GM23338 (cell line): Measurements from ENCODE around the gene MAD1L1. TPM values are rescaled to one million over a fixed set of nuclear protein-coding genes. Genes with fewer than 3 reads are reported as not detected.

Experiments
- ATAC-seq: fragments of 200-7000 bp; cut with Tn5 transposase; 3 replicates; pipeline ENCODE4 v1.9.1; 2020
- DNase-seq: peaks from one replicate; pipeline ENCODE4 v3.0.0-alpha.2; 2015; ENCODE audit warnings: low spot score
- H2AFZ ChIP-seq: fragments of 200-600 bp; sonication (generic); 2 replicates; pipeline ENCODE4 v1.8.0; 2016; ENCODE audit warnings: antibody characterized with exemption, mild to moderate bottlenecking, moderate library complexity
- H3F3A ChIP-seq: fragments of 200-600 bp; sonication (generic); replicated peaks from 2 replicates; pipeline ENCODE4 v1.8.0; 2017; ENCODE audit warnings: antibody characterized with exemption, mixed run types, low read depth
- H3K27ac ChIP-seq: fragments of 200-600 bp; sonication (generic); 2 replicates; pipeline ENCODE4 v1.6.1; 2016; ENCODE audit warnings: low read depth
- H3K27me3 ChIP-seq: fragments of 200-600 bp; sonication (generic); 2 replicates; pipeline ENCODE4 v1.8.0; 2016; ENCODE audit warnings: mild to moderate bottlenecking, mixed run types, moderate library complexity; ENCODE audit not compliant: insufficient read depth
- H3K36me3 ChIP-seq: fragments of 200-600 bp; sonication (generic); 2 replicates; pipeline ENCODE4 v1.8.0; 2016; ENCODE audit warnings: mild to moderate bottlenecking; ENCODE audit not compliant: insufficient read depth
- H3K4me1 ChIP-seq: fragments of 200-600 bp; sonication (generic); 2 replicates; pipeline ENCODE4 v1.8.0; 2016; ENCODE audit warnings: mild to moderate bottlenecking, moderate library complexity; ENCODE audit not compliant: insufficient read depth
- H3K4me2 ChIP-seq: fragments of 200-600 bp; sonication (generic); 2 replicates; pipeline ENCODE4 v1.7.1; 2017; ENCODE audit warnings: mixed run types
- H3K4me3 ChIP-seq: fragments of 200-600 bp; sonication (generic); 2 replicates; pipeline ENCODE4 v1.6.1; 2016; ENCODE audit warnings: mixed run types
- H3K79me2 ChIP-seq: fragments of 200-600 bp; sonication (generic); replicated peaks from 2 replicates; pipeline ENCODE4 v1.8.0; 2017; ENCODE audit warnings: mild to moderate bottlenecking; ENCODE audit not compliant: insufficient read depth
- H3K9me2 ChIP-seq: fragments of 200-600 bp; sonication (generic); 2 replicates; pipeline ENCODE4 v1.8.0; 2017; ENCODE audit not compliant: insufficient read depth
- H4K20me1 ChIP-seq: fragments of 200-600 bp; sonication (generic); replicated peaks from 2 replicates; pipeline ENCODE4 v1.8.0; 2017; ENCODE audit warnings: mild to moderate bottlenecking; ENCODE audit not compliant: insufficient read depth
- H3K27ac Mint-ChIP-seq: 2 replicates; pipeline ENCODE4 v1.8.0; 2020; ENCODE audit warnings: inconsistent platforms, mild to moderate bottlenecking, moderate library complexity, mixed read lengths
- H3K27me3 Mint-ChIP-seq: 3 replicates; pipeline ENCODE4 v1.8.0; 2022; ENCODE audit warnings: low read depth, mild to moderate bottlenecking, moderate library complexity, mixed read lengths, inconsistent platforms; ENCODE audit not compliant: insufficient read depth, poor library complexity
- H3K36me3 Mint-ChIP-seq: 3 replicates; pipeline ENCODE4 v1.8.0; 2021; ENCODE audit warnings: low read depth, mild to moderate bottlenecking, inconsistent platforms, moderate library complexity, mixed read lengths
- H3K4me1 Mint-ChIP-seq: 3 replicates; pipeline ENCODE4 v1.8.0; 2020; ENCODE audit warnings: mild to moderate bottlenecking, inconsistent platforms, mixed read lengths
- H3K4me3 Mint-ChIP-seq: 3 replicates; pipeline ENCODE4 v1.8.0; 2021; ENCODE audit warnings: moderate library complexity, mild to moderate bottlenecking, inconsistent platforms, mixed read lengths
- H3K9me3 Mint-ChIP-seq: 3 replicates; pipeline ENCODE4 v1.8.0; 2020; ENCODE audit warnings: moderate library complexity, mild to moderate bottlenecking, inconsistent platforms, mixed read lengths
- CREB1 ChIP-seq: fragments of 250-450 bp; sonication (Bioruptor Pico); IDR thresholded peaks from 2 replicates; pipeline ENCODE4 v1.5.0; 2020; ENCODE audit warnings: low read depth, mild to moderate bottlenecking, moderate library complexity
- EZH2 ChIP-seq: fragments of 200-600 bp; sonication (generic); IDR thresholded peaks from one replicate; pipeline ENCODE4 v1.8.0; 2017; ENCODE audit warnings: antibody characterized with exemption, mild to moderate bottlenecking, low read depth; ENCODE audit not compliant: unreplicated experiment
- JUNB ChIP-seq: IDR thresholded peaks from one replicate; pipeline ENCODE4 v1.6.1; 2016; ENCODE audit warnings: antibody characterized with exemption; ENCODE audit not compliant: unreplicated experiment
- NANOG ChIP-seq: IDR thresholded peaks from 2 replicates; pipeline ENCODE4 v1.6.1; 2016; ENCODE audit warnings: antibody characterized with exemption, borderline replicate concordance
- ZNF114 ChIP-seq: fragments of 250-450 bp; sonication (Bioruptor Pico); IDR thresholded peaks from 2 replicates; pipeline ENCODE4 v1.5.0; 2020; ENCODE audit warnings: mild to moderate bottlenecking, moderate library complexity
- ZNF331 ChIP-seq: fragments of 250-450 bp; sonication (Bioruptor Pico); IDR thresholded peaks from 2 replicates; pipeline ENCODE4 v1.5.0; 2020; ENCODE audit warnings: low read depth, mild to moderate bottlenecking, moderate library complexity
- polyA plus RNA-seq: library from polyadenylated mRNA; unstranded; fragments of >200 nt; fragmentation: Nextera tagmentation; extraction: Ambion mirVana; gene quantifications from 2 replicates; pipeline ENCODE4 v1.2.1, GENCODE V29; 2016
- total RNA-seq: library from RNA; depleted of rRNA; stranded (reverse); fragments of >200 nt; shearing (Covaris generic); gene quantifications from 2 replicates; pipeline ENCODE4 v1.2.3, GENCODE V29; 2014
- TF ChIP-seq, protein P1 (sequence below), 2 experiments: fragments of 200-600 bp in 1 of 2; sonication (generic) in 1 of 2; conservative IDR thresholded peaks; 2 replicates each; pipeline versions ENCODE4 v1.5.1 to v1.6.1; 2016 to 2017; ENCODE audit warnings: antibody characterized with exemption in 2 of 2, low read depth in 2 of 2, mild to moderate bottlenecking in 2 of 2, moderate library complexity in 1 of 2
- TF ChIP-seq, protein P2 (sequence below): IDR thresholded peaks from one replicate; pipeline ENCODE4 v1.6.1; 2018; ENCODE audit warnings: antibody characterized with exemption; ENCODE audit not compliant: unreplicated experiment
- TF ChIP-seq, protein P3 (sequence below): fragments of 250-450 bp; sonication (Bioruptor Pico); IDR thresholded peaks from 2 replicates; pipeline ENCODE4 v1.5.0; 2020; ENCODE audit warnings: mild to moderate bottlenecking, moderate library complexity

MAD1L1 gene
- total and polyA plus RNA-seq, 2 experiments from 2014 or later, result 40.3 to 59.3 TPM

DNA sequence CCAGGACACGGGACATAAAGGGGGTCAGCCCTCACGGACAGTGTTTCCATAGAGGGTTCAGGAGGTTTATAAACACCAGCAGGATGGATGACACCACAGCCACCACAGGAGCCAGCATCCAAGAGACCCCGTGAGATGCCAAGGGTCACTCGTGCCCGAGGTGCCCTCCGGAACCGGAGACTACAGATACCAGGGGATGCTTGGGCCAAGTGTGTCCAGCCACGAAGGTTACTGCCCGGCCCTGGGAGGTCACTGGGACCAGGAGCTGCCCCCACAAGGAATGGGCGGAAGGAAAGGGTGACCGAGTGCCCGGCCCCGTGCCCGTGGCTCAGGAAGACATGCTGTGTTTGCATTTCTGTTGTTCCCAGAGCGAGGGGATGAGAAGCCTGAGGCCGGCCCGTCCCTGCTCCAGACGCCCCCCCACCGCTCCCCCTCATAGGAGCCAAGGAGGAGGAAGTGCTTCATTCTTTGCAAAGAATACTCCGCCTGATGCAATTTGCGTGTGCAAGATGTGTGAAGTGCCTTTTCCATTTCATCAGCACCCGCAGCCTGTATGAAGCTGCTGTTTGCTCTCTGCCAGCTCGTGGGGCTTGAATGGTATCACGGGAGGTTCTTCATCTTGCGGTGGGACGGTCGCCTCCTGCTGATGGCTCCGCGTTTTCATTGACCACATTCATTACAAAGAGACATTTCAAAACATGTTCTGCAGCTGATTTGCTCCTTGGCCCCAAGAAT is 386.2 kb downstream of the MAD1L1 start:
- peak overlapping the region; percentile 26; the same call in 1 of the 2 replicates for H3K27ac Mint-ChIP-seq
- Histone ChIP-seq H3K9me2 (no peaks in the 10 kb centered on the region), H3K27me3 (no peaks in the 10 kb centered on the region), H3K4me2 (no peak overlapping the region), H2AFZ (no peak overlapping the region), H3F3A (no peaks in the 10 kb centered on the region), H3K4me3 (no peak overlapping the region), H3K27ac (no peak overlapping the region), H3K4me1 (no peaks in the 10 kb centered on the region), H4K20me1 (no peaks in the 10 kb centered on the region), H3K36me3 (no peaks in the 10 kb centered on the region), H3K79me2 (no peaks in the 10 kb centered on the region)
- DNase-seq (no peak), ATAC-seq (no peak)
- TF ChIP-seq CREB1 (CRISPR knock-in tag) (no peak), EZH2 (no peak), ZNF114 (CRISPR knock-in tag) (no peak), JUNB (no peak), NANOG (no peak), ZNF331 (CRISPR knock-in tag) (no peak)
- TF ChIP-seq, protein P1, sequence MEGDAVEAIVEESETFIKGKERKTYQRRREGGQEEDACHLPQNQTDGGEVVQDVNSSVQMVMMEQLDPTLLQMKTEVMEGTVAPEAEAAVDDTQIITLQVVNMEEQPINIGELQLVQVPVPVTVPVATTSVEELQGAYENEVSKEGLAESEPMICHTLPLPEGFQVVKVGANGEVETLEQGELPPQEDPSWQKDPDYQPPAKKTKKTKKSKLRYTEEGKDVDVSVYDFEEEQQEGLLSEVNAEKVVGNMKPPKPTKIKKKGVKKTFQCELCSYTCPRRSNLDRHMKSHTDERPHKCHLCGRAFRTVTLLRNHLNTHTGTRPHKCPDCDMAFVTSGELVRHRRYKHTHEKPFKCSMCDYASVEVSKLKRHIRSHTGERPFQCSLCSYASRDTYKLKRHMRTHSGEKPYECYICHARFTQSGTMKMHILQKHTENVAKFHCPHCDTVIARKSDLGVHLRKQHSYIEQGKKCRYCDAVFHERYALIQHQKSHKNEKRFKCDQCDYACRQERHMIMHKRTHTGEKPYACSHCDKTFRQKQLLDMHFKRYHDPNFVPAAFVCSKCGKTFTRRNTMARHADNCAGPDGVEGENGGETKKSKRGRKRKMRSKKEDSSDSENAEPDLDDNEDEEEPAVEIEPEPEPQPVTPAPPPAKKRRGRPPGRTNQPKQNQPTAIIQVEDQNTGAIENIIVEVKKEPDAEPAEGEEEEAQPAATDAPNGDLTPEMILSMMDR (conservative IDR thresholded peaks at IDR 0.05; ENCODE audit: low read depth in 2 of 2), result no peak
- TF ChIP-seq, protein P2, sequence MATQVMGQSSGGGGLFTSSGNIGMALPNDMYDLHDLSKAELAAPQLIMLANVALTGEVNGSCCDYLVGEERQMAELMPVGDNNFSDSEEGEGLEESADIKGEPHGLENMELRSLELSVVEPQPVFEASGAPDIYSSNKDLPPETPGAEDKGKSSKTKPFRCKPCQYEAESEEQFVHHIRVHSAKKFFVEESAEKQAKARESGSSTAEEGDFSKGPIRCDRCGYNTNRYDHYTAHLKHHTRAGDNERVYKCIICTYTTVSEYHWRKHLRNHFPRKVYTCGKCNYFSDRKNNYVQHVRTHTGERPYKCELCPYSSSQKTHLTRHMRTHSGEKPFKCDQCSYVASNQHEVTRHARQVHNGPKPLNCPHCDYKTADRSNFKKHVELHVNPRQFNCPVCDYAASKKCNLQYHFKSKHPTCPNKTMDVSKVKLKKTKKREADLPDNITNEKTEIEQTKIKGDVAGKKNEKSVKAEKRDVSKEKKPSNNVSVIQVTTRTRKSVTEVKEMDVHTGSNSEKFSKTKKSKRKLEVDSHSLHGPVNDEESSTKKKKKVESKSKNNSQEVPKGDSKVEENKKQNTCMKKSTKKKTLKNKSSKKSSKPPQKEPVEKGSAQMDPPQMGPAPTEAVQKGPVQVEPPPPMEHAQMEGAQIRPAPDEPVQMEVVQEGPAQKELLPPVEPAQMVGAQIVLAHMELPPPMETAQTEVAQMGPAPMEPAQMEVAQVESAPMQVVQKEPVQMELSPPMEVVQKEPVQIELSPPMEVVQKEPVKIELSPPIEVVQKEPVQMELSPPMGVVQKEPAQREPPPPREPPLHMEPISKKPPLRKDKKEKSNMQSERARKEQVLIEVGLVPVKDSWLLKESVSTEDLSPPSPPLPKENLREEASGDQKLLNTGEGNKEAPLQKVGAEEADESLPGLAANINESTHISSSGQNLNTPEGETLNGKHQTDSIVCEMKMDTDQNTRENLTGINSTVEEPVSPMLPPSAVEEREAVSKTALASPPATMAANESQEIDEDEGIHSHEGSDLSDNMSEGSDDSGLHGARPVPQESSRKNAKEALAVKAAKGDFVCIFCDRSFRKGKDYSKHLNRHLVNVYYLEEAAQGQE, result no peak
- TF ChIP-seq, protein P3, sequence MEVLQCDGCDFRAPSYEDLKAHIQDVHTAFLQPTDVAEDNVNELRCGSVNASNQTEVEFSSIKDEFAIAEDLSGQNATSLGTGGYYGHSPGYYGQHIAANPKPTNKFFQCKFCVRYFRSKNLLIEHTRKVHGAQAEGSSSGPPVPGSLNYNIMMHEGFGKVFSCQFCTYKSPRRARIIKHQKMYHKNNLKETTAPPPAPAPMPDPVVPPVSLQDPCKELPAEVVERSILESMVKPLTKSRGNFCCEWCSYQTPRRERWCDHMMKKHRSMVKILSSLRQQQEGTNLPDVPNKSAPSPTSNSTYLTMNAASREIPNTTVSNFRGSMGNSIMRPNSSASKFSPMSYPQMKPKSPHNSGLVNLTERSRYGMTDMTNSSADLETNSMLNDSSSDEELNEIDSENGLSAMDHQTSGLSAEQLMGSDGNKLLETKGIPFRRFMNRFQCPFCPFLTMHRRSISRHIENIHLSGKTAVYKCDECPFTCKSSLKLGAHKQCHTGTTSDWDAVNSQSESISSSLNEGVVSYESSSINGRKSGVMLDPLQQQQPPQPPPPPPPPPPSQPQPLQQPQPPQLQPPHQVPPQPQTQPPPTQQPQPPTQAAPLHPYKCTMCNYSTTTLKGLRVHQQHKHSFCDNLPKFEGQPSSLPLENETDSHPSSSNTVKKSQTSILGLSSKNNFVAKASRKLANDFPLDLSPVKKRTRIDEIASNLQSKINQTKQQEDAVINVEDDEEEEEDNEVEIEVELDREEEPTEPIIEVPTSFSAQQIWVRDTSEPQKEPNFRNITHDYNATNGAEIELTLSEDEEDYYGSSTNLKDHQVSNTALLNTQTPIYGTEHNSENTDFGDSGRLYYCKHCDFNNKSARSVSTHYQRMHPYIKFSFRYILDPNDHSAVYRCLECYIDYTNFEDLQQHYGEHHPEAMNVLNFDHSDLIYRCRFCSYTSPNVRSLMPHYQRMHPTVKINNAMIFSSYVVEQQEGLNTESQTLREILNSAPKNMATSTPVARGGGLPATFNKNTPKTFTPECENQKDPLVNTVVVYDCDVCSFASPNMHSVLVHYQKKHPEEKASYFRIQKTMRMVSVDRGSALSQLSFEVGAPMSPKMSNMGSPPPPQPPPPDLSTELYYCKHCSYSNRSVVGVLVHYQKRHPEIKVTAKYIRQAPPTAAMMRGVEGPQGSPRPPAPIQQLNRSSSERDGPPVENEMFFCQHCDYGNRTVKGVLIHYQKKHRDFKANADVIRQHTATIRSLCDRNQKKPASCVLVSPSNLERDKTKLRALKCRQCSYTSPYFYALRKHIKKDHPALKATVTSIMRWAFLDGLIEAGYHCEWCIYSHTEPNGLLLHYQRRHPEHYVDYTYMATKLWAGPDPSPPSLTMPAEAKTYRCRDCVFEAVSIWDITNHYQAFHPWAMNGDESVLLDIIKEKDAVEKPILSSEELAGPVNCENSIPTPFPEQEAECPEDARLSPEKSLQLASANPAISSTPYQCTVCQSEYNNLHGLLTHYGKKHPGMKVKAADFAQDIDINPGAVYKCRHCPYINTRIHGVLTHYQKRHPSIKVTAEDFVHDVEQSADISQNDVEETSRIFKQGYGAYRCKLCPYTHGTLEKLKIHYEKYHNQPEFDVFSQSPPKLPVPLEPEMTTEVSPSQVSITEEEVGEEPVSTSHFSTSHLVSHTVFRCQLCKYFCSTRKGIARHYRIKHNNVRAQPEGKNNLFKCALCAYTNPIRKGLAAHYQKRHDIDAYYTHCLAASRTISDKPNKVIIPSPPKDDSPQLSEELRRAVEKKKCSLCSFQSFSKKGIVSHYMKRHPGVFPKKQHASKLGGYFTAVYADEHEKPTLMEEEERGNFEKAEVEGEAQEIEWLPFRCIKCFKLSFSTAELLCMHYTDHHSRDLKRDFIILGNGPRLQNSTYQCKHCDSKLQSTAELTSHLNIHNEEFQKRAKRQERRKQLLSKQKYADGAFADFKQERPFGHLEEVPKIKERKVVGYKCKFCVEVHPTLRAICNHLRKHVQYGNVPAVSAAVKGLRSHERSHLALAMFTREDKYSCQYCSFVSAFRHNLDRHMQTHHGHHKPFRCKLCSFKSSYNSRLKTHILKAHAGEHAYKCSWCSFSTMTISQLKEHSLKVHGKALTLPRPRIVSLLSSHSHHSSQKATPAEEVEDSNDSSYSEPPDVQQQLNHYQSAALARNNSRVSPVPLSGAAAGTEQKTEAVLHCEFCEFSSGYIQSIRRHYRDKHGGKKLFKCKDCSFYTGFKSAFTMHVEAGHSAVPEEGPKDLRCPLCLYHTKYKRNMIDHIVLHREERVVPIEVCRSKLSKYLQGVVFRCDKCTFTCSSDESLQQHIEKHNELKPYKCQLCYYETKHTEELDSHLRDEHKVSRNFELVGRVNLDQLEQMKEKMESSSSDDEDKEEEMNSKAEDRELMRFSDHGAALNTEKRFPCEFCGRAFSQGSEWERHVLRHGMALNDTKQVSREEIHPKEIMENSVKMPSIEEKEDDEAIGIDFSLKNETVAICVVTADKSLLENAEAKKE (CRISPR knock-in tag), result no peak
- no peak overlapping the region; the same call in 2 of the 3 replicates for H3K4me3 Mint-ChIP-seq
- no peaks in the 10 kb centered on the region; the same call in 2 of the 3 replicates for H3K9me3 Mint-ChIP-seq
- H3K36me3 Mint-ChIP-seq, result no peaks in the 10 kb centered on the region; the same call in 2 of the 3 replicates
- peaks cover 6% of the 10 kb centered on the region for H3K4me1 Mint-ChIP-seq
- peaks cover 9% of the 10 kb centered on the region for H3K27me3 Mint-ChIP-seq
